ENCODE results near the gene CDH15. TPM values are rescaled to one million over a fixed set of nuclear protein-coding genes. Genes with fewer than 3 reads are reported as not detected.
A peak's percentile ranks its signal among the peaks of the same experiment; 100 is the strongest.

Gene CDH15
- total and polyA plus RNA-seq, 2 of the 13 experiments (the other 11 are each of a cell fraction or from before 2014, with no cell fraction given): 0.74 to 2.2 TPM

GRCh38 chr16:89157778-89158177, 13.8 kb upstream of the CDH15 start (continued):
- TF ChIP-seq MNT (IDR thresholded peaks at IDR 0.05) (peak; percentile 94), ZNF33A (CRISPR knock-in tag; IDR thresholded peaks at IDR 0.05; ENCODE audit: borderline replicate concordance) (no peak), NFE2 (CRISPR knock-in tag; IDR thresholded peaks at IDR 0.05) (no peak), ZNF839 (CRISPR knock-in tag; IDR thresholded peaks at IDR 0.05; ENCODE audit: borderline replicate concordance) (no peak), MAFG (CRISPR knock-in tag; IDR thresholded peaks at IDR 0.05) (no peak), ZNF724P (CRISPR knock-in tag; IDR thresholded peaks at IDR 0.05; ENCODE audit: borderline replicate concordance) (no peak), ZNF318 (CRISPR knock-in tag; IDR thresholded peaks at IDR 0.05) (no peak), HOXA7 (CRISPR knock-in tag; IDR thresholded peaks at IDR 0.05) (0 out of 2 replicates have a peak, but pooled peaks have one; percentile 12), TIGD3 (CRISPR knock-in tag; IDR thresholded peaks at IDR 0.05; ENCODE audit: borderline replicate concordance) (no peak), ELF1 (CRISPR knock-in tag; IDR thresholded peaks at IDR 0.05) (no peak), SAFB2 (CRISPR knock-in tag; IDR thresholded peaks at IDR 0.05; ENCODE audit: borderline replicate concordance, low read depth) (no peak)
